Kidney glomerular epithelial cell (primary cell): ENCODE data around the gene MNX1.

Experiments used
- DNase-seq: peaks from one replicate; lab custom pipeline; 2025; lab: John Stamatoyannopoulos, UW

Gene MNX1

DNA sequence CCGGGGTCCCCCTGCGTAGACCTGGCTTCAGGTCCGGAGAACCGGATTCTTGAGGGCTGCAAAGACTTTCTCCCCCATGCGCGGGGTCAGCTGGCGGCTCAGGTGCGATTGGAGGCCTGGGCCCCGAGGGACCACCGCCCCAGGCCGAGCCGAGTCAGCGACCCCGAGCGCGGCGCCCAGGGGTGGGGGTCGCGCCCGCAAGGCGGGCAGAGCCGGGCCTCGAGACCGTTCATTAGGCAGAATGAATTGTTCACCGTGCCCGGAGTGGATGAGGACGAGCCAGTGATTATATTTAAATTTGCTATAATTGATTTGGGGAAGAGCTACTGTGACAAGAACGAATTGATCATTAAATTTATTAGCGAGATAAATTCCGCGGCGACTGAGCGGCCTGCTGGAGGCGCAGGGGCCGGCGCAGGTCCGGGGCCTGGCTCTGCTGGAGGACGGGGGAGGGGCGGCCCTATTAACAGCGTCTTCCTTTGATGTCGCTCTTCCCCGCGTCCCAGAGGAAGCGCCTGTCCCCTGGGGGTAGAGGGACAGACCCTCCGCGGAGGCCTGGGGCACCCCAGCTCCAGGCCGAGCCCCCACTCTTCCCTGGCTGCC, 7.5 kb downstream of the MNX1 start:
- no peak for DNase-seq

DNA sequence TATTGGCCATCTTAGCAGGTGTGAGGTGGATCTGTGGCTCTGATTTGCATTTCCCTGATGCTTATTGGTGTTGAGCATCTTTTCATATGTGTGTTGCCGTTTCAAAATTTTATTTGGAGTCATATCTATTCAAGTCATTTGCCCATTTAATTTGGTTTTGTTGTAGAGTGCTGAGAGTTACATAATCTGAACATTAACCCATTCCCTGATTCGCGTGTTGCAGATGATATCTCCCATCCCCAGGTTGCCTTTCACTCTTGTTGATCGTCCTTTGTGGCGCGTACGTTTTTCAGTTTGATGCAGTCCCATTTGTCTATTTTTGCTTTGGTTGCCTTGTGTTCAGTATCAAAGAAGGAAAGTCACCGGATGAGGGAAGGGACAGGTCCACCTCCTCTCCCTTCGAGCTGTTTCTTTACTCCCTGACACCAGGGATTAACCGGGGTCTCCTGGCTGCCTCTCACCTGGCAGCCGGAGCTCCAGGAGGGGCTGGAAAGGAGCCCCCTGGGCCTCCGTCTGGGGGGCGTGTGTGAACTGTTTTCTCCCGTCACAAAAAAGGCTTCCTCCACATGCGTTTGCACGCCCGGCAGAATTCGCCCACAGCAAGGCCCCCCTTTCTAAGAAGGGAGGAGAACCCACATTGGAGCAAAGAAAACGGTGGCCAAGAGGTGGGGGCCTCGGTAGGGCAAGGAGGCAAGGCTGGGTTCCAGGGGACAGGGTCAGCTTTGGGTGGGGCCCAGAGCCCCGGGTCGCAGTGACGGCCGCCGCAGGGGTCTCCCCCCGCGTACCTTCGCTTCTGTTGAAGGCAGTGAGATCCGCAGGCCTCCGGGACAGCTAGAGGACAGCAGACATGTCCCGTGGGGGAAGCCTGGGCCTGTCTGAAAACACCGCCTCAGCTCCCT, 8.3 kb downstream of the MNX1 start:
- DNase-seq: no peak

DNA sequence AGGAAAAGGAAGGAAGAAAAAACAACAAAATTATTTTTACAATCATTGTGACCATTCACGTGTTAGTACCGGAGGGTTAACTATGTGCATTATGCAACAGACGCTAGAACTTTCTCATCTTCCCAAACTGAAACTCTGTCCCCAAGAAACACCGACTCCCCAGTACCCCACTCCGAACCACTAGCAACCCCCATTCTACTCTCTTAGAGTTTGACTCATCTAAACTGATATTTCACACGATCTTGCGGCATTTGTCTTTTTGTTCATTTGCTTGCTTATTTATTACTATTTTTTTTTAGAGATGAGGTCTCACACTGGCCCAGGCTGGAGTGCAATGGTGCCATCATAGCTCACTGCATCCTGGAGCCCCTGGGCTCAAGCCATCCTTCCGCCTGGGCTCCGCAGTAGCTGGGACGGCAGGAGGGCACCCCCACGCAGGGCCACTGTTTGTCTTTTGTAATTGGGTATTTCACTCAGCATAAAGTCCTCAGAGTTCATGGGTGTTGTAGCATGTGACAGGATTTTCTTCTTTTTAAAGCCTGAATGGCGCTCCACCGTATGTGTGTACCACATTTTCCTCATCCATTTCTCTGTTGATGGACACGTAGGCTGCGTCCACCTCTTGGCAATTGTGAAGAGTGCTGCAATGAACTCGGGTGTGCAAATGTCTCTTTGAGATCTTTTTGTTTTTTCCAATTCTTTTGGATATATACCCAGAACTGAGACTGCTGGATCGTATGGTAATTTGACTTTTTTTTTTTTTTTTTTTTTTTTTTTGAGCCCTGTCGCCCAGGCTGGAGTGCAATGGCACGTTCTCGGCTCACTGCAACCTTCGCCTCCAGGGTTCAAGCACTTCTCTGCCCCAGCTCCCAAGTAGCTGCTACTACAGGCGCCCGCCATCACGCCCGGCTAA, 9.5 kb downstream of the MNX1 start:
- no peak for DNase-seq

DNA sequence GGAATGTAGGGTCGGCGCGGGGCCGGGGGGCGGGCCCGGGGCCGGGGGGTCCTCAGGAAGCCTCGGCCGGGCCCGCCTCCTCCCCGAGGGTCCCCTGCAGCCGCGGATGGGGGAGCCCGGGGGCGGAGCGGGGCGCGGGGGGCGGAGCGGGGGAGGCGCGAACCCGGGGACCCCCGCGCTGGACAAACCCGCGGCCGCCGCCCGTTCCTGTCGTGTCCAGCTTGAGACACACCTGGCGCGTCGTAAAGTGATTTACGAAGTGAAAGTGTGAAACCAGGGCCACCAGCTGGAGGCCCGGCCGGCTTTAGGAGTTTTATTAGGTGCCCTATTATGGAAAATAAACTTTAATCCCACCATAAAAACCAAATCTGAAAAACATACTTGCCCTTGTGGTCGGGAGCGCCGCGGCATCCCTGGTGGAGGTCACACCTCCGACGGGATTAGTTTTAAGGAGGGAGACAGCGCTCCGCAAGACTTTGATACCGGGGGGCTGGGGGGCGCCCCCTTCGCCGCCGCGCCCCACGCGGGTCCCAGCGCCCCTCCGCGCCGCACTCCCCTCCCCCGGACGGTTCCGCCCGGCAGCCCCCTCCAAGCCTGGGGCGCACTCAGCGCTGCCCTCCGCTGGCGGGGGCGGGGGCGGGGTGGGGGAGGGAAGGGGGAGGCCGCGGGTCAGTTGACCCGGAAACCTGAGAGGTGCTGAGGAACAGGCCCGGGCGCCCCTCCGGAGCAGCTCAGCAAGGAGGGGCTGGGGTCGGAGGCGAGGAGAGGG, 10.3 kb downstream of the MNX1 start:
- no peak for DNase-seq

DNA sequence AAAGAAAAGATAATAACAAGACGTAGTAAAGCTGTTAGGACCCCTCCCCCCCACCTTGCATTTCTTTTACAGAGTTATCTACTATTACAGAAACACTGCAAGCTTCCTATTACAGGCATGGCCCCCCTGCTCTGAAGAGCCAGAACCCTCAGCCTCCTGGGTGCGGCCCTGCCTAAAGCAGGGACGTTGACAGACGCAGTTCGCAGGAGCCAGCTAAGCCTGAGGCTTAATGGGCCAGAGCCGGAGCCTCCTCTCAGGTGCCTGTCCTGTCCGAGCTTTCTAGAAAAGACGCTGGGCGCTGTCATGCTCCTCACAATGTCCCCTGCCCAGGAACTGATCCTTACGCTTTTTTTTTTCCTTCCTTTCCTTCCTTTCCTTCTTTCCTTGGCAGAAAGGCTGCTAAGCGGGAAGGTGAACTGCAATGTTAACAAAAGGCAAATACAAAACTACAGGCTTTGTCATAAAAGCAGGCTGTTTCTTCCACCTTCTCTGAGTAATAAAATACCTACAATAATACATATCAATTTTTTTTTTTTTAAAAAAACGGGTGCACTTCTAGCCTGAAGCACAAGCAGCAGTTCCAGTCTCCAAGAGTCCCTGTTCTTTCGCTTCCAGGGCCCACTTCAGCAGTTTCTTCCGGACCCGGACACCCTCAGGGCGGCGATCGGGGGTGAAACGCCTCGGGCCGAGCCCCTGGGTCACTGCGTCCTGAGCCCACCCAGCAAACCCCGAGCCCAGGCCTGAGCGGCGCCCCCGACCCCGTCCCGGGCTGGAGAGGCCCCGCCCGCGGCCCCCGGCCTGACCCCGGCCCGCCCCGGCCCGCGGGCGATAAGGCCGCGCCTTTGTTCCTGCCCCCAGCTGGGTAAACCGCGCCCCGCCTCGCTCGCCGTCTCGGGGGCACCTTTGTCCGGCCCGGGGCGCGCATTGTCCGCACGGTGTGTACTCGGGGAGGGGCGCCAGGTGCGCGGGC, 11.2 kb downstream of the MNX1 start:
- DNase-seq: no peak

DNA sequence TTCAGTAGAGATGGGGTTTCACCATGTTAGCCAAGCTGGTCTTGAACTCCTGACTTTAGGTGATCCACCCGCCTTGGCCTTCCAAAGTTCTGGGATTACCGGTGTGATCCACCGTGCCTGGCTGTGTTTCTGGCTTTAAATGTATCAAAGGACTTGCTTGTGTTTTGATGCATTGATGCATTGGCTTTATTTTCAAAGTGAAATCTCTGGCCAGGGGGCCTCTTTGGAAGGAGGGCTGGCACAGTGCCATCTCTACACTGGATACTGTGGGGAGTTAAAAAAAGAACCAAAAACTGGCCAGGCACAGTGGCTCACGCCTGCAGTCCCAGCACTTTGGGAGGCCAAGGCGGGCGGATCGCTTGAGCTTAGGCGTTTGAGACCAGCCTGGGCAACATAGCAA, 16.0 kb downstream of the MNX1 start:
- no peak for DNase-seq

DNA sequence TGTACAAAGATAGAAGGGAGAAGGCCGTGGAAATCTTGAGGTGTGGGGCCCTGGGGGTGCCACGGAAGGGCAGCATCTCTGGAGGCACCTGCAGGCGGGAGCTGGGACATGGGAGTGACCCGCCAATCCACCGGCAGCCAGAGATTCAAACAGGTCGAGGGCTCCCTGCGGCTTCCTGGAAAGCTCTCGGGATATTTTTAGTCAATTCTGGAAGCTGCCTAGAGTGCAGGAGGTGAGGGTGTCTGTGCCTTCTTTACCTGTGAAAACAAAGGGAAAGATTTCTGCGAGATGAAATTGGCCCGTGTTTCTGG, 16.6 kb downstream of the MNX1 start:
- DNase-seq: no peak

DNA sequence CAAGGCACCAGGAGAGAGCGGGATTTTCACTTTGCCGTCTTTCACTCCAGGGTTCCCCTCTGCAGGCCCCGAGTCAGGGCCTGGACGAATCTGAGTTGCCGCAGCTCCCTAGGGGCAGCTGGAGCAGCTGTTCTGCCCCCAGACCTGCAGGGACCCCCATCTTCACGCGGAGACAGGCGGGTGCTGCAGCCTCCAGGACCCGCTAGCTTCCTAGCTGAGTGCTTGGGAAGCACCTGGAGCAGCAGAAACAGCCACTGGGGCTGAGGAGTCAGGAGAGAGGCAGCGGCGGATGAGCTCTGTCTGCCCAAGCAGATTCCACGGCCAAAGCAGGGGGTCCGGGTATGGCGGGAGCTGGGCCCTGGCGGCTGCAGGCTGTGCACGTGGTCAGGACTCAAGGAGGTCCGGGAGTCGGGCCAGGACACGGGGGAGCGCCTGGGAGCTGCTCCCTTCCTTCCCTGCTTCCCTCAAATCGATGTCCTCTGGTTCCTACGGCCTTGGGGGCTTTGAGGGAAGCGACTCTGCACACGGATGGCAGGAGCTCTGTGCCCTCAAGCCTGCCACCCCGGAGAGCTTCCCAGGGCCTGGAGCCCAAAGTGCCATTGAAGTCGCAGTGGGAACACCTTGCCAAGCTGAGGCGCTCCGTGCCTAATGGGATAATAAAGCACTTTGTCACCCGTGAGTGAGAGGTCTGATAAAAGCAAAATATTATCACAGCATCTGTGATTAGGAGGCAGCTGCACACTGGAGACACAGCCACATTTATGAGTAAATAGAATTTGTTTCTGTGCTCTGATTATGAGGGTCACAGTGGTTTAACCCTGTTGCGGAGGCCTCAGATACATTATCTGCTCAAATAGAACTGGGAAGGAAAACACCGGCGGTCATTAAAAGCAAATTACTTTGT, 17.2 kb downstream of the MNX1 start:
- no peak for DNase-seq

DNA sequence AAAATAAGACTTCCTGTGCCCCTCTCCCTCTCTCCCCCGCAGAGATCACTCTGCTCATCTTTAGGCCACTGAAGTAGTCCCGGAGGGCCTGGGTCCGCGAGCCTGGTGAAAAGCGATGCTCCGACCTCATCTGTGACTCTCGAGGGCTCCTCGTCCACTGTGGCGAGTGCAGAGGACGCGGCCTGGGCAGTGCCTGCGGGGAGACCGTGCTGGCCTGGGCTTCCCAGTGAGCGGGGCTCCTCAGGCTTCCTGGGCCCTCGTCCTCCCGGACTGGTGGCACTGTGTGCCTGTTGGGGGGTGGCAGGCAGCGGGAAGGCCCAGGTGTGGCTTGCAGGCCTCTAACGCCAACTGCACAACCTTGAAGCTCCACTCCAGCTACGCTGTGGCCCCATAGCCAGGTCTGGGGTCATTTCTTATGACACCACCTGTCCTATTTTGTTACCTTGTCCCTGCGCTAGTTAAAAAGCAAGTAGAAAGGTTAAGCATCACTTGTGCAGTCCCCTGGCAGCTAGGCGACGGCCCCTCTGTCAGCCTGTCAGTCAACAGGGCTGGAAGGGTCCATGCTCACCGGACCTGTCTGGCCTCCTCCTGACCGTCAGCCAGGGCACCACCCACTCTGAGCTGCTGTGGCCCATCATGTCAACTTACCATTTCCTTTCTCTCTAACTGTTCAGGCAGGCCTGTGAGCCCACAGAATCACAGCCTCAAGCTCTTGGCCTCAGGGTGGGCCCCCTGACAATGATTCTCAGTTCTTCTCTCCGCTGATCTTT, 20.5 kb downstream of the MNX1 start:
- DNase-seq: no peak

DNA sequence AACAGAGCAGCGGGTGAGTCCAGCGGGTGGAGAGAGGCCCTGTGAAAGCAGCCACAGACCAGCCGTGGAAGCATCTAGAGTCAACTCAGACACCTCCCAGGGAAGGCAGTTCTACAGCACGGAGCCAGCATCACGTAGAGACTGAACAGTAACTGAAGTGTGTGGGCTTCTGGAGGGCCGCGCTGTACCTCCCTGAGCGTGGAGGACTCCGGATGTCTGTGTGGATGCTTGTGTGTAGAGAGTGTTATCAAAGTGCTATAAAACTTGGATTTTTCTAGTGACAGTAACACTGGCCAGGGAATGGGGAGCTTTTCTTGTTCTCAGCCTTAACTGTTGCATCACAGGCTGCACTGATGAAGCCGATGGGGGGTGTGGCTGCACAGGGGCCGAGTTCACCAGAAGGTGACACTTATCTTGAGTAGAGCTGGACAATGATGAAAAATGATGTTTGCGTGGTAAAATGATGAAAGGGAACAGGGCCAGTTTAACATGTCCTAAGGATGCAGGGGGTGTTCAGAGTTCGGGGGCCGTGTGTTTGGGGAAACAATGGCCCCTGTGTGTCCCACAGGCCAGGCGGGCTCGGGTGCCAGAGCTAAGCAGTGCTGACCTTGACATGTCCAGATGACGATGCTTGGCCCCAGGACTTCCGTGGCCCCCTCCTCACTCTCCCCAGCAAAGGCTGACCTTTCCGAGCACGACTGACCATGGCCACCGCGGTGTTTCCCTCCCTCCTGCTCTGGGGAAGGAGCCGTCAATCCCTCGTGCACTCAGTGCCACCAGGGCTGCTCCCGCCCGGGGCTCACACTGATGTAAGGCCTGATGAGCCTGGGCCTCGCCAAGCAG, 21.9 kb downstream of the MNX1 start:
- DNase-seq: no peak

DNA sequence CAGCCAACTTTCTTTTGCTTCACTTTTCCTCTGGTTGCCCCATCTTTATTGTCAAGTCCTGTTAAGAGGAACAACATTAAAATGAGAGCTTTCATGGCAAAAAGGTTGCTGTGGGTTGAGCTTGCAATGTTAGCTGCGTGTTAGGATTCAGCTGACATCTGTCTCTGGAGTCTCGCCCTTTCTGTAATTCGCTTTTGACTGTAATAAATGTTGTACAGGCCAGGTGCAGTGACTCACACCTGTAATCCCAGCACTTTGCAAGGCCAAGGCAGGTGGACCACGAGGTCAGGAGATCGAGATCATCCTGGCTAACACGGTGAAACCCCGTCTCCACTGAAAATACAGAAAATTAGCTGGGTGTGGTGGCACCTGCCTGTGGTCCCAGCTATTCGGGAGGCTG, 24.1 kb downstream of the MNX1 start:
- no peak for DNase-seq

DNA sequence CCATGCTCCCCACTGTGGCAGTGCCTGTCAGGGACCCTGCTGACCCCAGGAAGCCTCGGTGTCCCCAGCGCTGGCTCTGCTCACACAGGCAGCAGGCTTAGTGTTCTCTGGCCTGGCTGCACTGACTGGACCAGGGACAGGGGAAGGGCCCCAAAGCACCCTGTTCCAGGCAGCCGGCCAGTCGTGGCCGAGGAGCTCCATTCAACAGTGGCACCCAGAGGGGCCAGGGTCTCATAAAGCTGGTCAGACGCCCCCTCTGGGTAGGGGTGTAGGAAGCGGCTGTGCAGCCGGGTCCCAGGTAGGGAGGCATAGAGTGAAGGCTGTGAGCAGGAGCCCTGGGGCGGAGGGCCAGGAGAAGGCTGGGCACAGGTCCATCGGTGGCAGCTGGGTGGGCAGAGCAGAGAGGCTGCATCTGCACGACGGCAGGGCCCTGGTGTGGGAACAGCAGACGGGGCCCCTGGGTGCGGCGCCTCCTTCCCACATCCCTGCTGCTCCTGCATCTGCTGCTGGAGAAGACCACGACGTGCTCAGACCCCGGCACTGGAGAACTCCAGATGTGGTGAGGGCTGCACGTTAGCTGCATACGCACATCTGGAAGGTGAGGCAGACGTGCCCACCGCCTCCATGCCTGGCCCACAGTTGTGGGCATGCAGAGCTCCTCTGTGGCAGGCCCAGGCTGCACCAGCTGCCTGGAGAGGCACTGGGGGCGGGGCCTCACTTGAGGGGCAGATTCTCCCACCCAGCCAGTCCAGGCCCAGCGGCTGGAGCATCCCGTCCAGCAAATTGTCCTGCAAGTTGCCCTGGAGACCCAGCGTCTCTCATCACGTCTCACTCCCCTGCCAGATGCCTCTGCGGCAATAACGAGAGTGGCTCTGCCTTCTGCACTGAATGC, 25.1 kb downstream of the MNX1 start:
- no peak for DNase-seq

DNA sequence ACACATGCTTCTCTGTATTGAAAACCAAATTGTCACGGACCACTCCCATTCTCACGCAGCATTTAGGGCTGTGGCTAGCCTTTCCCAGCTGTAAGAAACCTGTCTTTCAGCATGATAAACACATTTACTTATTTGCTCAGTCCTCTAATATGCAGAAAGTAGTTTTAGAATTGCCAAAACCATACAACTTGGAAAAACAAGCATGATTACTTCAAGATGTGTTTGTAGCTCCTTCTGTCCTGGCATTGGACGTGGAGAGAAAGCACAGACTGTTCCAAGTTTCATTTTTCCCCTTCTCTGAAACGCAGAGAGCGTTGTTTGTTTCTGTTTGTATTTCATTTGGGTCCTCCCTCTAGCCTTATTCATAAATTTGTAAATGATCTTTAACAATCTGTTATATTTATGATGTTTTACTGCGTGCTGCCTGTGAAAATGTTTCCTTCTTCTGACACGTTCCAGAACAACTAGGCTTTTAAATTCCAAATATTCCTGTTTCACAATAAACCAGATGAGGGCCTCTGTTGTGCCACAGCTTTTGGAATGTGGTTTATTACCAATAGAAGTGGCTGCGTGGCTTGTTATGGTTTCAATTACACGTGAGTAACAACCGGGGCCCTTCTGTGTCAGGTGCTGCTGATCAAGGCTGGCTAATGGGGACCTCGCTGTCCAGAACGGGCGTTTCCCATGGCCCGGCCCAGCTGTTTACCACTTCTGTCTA, 26.1 kb downstream of the MNX1 start:
- DNase-seq: no peak

DNA sequence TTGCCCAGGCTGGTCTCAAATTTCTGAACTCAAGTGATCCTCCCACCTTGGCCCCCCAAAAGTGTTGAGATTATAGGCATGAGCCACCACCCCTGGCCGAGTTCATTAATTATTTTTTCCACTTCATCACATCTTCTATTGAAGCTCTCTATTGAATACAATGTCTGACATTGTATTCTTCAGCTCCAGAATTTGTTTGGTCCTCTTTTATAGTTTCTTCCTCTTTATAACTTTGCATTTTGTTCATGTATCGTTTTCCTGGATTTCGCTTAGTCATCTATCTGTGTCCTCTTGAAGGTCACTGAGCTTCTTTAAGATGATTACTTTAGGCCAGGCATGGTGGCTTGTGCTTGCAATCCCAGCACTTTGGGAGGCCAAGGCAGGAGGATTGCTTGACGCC, 30.8 kb downstream of the MNX1 start:
- no peak for DNase-seq

DNA sequence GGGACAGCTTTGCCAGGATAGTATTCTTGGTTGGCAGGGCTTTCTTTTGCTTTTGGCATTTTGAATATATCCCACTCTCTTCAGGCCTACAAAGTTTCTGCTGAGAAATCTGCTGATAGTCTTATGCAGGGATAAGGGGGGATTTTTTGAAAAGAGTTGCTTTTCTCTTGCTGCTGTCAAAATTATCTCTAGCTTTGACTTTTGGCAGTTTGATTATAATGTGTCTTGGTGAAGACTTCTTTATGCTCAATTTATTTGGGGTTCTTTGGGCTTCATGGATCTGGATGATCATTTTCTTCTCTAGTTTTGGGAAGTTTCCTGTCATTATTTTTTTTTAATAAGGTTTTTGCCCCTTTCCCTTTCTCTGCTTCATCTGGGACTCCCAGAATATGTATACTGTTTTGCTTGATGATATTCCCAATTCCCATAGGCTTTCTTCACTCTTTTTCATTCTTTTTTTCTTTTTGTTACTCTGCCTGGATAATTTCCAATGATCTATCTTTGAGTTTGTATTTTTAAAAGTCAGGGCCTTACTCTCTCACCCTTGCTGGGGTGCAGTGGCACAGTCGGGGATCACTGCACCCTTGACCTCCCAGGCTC, 31.4 kb downstream of the MNX1 start:
- DNase-seq: no peak

DNA sequence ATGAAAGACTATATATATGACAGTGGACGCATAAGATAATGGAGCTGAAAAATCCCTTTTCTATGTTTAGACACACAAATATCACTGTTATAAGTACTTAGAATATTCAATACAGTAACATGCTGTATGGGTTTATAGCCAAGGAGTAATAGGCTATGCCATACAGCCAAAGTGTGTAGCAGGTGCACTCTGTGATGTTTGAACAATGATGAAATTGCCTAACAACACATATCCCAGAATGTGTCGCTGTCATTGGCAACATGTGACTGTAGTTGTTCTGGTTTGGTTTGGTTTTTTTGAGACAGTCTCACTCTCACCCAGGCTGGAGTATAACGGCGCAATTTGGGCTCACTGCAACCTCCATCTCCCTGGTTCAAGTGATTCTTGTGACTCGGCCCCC, 34.8 kb downstream of the MNX1 start:
- DNase-seq: no peak
